GM23248 (cell line): ENCODE results near the gene CSMD2.

Experiments used
- EZH2 ChIP-seq: fragments of 200-600 bp; sonication (generic); IDR thresholded peaks from 2 replicates; pipeline ENCODE4 v1.6.1; 2018; ENCODE audit warnings: antibody characterized with exemption, mild to moderate bottlenecking; ENCODE audit not compliant: insufficient read depth, poor library complexity, severe bottlenecking
- EZH2phosphoT487 ChIP-seq: fragments of 200-600 bp; sonication (generic); IDR thresholded peaks from 2 replicates; pipeline ENCODE4 v1.6.1; 2018; ENCODE audit warnings: antibody characterized with exemption, moderate library complexity, mild to moderate bottlenecking, low read depth; ENCODE audit not compliant: insufficient read depth

DNA sequence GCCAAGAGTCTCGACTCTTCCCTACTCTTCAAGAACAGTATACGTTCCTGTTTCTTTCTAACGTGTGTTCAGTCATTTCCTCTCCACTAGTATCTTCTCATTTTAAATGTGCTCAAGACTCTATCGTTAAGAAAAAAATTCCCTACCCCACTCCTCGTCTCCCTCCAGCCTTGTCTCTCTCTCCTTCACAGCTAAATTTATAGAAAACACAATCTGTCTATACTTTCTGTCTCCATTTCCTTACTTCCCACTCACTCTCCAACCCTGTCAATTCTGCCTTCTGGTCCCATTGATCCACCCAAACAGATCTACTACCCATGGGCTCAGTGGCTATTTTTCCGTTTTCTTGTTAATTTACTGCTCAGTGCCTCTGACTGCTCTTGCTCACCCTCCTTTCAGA is 75.3 kb downstream of the CSMD2 start:
- TF ChIP-seq EZH2 (no peak), EZH2phosphoT487 (no peak)
